NOMO-1 (cell line): Measurements from ENCODE around the gene SENP6.
"Not testable (repeated sequence)": the region's sequence is repeated elsewhere in the genome, so short reads cannot be mapped to it uniquely, and the experiment has no call there.

Experiments
- DNase-seq, 2 experiments: peaks; one replicate each; lab custom pipeline; 2025; ENCODE audit not compliant: unreplicated experiment in 2 of 2; lab: John Stamatoyannopoulos, UW

SENP6 gene

DNA sequence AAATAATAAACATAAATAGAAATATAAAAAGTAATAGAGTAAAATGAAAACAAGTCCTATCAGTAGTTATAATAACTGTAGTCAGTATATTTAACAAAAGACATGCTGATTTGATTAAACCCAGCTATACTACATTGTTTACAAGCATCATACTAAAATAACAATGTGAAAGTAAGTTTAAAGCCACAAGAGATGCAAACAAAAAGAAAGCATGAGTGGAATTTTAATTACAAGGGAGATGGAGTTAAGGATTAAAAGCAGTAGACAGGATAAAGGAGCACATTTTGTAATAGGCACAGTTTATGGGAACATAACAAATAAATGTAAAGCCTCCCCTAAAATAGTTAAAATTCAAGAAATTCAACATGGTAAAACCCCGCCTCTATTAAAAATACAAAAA is 41.5 kb downstream of the SENP6 start:
- no peak for DNase-seq

DNA sequence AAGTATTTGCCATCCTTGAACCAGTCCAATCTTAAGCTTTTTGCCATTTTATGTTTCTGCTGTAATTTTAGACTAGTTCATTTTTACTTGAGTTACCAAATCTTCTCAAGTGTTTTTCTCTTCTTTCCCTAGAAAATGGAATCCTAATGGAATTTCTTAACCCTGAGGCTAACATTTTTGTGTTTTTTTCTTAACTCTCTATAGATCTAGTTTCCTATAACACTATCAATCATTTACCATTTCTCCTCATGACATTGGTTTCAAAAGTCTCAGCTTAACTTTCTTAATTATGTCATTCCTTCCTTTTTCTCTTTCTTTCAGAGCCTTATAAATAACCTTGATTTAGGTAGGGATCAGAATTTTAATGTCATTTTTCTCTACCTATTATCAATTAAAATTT is 54.8 kb downstream of the SENP6 start:
- no peak for DNase-seq

DNA sequence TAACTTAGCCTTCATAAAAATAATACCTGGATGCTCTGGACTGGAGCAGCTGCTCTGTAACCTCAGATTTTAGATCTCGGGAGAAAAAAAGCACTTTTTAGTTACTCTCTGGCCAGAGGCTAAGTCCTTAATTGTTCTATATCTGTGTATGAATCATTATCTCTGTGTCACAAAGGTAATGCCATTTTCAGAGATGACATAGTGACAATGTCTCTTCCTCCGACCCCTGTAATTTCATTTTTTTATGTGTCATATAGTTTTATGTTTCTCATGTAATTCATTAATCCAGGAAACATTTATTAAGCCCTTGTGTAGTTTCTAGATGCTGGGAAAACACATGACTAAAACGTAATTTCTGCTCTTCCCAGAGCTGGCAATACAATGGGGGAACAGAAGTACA is 55.6 kb downstream of the SENP6 start:
- no peak for DNase-seq

GRCh38 chr6:75666592-75666991 is 64.9 kb downstream of the SENP6 start:
- DNase-seq: no peak

DNA sequence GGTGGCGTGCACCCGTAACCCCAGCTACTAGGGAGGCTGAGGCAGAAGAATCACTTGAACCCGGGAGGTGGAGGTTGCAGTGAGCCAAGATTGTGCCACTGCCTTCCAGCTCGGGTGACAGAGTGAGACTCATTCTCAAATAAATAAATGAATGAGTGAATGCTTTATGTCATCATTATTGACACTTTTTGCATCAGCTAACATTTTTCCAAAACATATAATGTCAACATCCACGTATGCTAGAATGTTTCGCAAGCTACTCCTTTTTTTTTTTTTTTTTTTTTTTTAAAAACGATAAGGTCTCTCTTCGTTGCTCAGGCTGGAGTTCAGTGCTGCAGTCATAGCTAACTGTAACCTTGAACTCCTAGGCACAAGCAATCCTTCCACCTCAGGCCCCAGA is 72.2 kb downstream of the SENP6 start:
- no peak for DNase-seq

DNA sequence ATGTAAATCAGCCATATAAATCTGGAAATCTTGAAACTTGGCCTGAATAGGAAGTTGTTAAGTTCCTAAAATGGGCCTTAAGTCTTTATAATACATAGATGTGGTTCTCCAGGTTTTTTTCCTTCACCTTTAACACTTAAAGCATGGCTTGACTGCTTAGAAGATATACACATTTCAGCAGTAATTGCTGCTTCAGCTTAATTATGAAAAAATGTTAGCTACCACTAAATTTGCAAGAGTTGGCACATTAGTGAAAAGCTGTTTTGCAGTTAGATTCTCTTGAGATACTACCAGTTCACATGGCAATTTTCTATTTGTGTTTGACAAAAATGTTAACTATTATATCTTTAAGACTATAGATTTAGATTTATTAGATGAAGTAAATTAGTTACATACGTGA is 74.7 kb downstream of the SENP6 start:
- no peak for DNase-seq

DNA sequence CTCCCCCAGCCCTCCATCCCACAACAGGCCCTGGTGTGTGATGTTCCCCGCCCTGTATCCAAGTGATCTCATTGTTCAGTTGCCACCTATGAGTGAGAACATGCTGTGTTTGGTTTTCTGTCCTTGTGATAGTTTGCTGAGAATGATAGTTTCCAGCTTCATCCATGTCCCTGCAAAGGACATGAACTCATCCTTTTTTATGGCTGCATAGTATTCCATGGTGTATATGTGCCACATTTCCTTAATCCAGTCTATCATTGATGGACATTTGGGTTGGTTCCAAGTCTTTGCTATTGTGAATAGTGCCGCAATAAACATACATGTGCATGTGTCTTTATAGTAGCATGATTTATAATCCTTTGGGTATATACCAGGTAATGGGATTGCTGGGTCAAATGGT is 80.9 kb downstream of the SENP6 start:
- not testable (repeated sequence) for DNase-seq

DNA sequence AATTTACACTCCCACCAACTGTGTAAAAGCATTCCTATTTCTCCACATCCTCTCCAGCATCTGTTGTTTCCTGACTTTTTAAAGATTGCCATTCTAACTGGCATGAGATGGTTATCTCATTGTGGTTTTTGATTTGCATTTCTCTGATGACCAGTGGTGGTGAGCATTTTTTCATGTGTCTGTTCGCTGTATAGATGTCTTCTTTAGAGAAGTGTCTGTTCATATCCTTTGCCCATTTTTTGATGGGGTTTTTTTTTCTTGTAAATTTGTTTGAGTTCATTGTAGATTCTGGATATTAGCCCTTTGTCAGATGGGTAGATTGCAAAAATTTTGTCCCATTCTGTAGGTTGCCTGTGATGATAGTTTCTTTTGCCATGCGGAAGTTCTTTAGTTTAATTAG is 81.3 kb downstream of the SENP6 start:
- DNase-seq: not testable (repeated sequence)

GRCh38 chr6:75687535-75687934 is 85.9 kb downstream of the SENP6 start:
- DNase-seq: not testable (repeated sequence)

DNA sequence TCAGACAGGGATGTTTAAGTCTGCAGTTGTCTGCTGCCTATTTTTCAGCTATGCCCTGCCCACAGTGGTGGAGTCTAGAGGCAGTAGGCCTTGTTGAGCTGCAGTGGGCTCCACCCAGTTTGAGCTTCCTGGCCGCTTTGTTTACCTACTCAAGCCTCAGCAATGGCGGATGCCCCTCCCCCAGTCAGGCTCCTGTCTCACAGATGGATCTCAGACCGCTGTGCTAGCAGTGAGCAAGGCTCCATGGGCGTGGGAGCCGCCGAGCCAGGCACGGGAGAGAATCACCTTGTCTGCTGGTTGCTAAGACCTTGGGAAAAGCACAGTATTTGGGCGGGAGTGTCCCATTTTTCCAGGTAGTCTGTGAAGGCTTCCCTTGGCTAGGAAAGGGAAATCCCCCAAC is 86.3 kb downstream of the SENP6 start:
- DNase-seq: not testable (repeated sequence)

GRCh38 chr6:75689576-75689975 is 87.9 kb downstream of the SENP6 start:
- DNase-seq: no peak

DNA sequence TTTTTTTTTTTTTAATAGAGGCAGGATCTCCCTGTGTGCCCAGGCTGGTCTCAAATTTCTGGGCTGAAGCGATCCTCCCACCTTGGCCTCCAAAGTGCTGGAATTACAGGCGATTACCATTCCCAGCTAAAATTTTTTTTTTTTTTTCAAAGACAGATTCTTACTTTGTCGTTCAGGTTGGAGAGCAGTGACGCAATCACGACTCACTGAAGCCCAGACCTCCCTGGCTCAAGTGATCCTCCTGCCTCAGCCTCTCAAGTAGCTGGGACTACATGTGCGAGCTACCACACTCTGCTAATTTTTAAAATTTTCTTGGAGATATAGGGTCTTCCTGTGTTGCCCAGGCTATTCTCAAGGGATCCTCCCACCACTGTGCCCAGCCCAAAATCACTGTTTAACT is 89.3 kb downstream of the SENP6 start:
- DNase-seq: no peak

- peak in 1 of 2 experiments; percentile 17 for DNase-seq
Measured at GRCh38 chr6:75693534-75693933, 91.9 kb downstream of the SENP6 start.

DNA sequence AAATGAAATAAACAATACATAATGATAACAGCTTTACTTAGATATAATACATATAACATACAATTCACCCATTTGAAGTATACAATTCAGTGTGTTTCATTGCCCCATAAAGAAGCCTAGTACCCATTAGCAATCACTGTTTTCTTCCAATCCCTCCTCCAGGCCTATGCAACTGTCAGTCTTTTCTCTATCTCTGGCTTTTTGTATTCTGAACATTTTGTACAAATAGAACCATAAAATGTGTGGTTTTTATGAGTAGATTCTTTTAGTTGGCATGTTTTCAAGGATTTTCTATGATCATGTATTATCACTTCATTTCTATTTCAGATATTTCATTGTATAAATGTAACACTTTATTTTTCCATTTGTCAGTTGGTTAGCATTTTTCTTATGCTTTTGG is 92.7 kb downstream of the SENP6 start:
- DNase-seq: no peak

- DNase-seq: not testable (repeated sequence)
Measured at GRCh38 chr6:75708334-75708733, 106.7 kb downstream of the SENP6 start.

DNA sequence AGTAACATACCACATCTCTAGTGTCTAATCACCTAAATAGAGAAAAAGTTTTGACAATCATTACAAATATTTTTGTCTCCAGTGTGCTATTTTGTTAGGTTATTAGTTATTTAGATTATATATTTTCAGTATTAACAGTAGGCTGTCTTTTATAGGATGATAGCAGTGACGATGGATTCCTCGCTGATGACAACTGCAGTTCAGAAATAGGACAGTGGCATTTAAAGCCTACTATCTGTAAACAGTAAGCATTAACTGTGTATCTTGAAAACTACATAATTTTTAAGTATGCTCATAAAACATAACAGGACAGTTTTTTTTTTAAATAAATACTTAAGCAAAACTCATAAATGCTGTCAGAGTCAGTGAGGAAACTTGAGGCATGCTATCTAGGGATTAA is 109.5 kb downstream of the SENP6 start:
- DNase-seq: no peak

DNA sequence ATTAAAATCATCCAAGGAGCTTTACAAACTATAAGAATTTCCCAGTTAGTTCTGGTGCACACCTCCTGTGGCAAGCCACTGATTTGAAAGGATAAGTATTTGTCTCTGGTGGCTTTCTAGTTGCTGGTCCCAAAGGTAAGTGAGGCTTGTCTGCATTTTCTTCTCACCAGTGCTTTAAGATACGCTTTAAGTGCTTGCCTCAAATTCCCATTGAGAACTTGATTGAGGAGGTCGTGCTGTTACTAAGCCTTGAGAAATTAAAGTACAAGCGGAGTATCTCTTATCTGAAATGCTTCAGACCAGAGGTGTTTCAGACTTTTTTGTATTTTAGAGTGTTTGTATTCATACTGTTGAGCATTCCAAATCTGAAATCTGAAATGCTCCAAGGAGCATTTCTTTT is 117.5 kb downstream of the SENP6 start:
- DNase-seq: no peak

- DNase-seq: no peak
Measured at GRCh38 chr6:75723382-75723781, 121.7 kb downstream of the SENP6 start.

DNA sequence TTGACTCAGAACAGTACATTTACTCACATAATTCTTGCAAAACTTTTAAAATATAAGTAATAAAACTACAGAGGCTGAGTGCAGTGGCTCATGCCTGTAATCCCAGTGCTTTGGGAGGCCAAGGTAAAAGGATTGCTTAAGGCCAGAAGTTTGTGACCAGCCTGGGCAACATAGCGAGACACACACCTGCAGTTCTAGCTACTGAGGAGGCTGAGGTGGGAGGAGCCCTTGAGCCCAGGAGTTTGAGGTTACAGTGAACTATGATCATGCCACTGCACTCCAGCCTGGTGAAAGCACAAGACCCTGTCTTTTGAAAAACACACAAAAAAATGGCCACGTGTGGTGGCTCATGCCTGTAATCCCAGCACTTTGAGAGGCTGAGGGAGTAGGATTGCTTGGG is 125.5 kb downstream of the SENP6 start:
- DNase-seq: no peak

- DNase-seq: not testable (repeated sequence)
Measured at GRCh38 chr6:75731029-75731428, 129.3 kb downstream of the SENP6 start.

DNA sequence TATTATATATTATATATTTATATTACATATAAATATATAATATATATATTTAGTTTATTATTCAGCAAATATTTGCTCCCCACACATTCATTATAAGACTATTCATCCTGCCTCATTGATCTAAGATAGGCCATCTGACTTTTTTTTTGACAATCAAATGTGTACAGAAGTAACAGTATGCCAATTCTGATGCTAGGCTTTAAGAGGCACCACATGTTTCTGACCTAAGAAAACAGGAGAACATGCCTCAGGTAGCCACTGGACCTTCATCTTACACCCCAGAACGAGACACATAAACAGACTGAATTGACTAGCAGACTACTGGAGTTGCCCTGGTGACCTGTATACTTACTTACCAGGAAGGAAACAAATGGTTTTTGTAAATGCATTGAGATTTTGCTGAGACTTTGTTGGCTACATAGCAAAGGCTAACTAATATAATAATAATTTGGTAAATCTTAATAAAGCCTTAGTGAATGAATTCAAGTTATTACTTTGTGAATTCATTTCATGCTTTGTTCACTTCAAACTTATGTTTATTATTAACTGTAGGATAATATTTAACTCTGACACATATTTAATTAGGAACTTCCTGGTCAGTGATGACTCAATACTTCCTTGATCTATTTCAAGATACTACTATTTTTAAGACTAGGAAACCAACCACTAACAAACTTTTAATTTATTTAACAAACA is 134.0 kb downstream of the SENP6 start:
- DNase-seq: peak; percentile 6 to 82

GRCh38 chr6:75743971-75744370 is 142.3 kb downstream of the SENP6 start:
- no peak for DNase-seq

DNA sequence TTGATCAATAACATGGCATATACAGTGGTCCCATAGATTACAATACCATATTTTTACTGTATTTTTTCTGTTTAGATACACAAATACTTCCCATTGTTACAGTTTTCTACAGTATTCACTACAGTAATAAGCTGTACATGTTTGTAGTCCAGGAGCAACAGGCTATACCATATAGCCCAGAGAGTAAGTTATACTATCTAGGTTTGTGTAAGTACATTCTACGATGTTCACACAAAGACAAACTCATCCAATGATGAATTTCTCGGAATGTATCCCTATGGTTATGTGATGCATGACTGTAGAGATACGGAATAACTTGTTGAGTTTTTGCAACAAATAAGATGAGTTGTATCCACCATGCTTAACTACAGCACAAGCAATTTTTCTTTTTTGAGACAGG is 143.7 kb downstream of the SENP6 start:
- DNase-seq: no peak
